Stimulated activated CD8-positive, alpha-beta memory T cell treated with anti-CD3 and anti-CD28 coated beads, Interleukin-2, amount 100 ng/mL, for 1 hour (primary cell): ENCODE results near the gene ZNF618.

Experiments used
- DNase-seq, 2 donors: peaks; one replicate each; pipeline ENCODE4 v3.0.0-alpha.2; 2020; ENCODE audit warnings: low read depth in 2 of 2

ZNF618 gene

DNA sequence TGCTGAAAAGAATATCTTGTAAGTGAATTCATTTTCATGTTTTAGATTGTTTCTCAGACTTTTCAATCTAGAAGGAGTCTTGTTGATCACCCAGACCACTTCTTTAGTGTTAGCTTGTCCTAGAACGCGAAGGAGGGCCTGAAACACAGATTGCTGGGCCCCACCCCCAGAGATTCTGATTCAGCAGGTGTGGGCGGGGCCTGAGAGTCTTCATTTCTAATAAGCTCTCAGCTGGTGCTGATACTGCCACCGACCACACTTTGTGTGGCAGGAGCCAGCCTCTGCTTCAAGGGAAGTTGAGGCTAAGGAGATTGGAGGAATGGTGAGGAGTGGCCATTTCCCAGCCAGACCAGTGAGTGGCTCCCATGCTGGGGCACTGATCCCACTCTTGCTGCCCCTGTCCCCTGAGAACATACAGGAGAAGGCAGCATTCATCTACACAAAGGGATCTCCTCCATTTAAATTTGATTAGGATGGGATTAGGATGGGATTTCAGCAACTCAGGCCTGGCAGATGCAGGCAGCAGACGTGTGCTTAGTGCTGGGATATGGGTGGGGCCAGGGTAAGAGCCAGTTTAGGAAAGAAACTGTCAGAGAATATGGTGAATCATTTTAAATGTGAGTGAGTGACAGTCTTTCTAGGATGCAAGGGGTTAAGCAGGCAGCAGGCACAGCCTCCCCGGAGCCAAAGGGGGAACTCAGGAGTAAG is 35.9 kb downstream of the ZNF618 start:
- no peak for DNase-seq

DNA sequence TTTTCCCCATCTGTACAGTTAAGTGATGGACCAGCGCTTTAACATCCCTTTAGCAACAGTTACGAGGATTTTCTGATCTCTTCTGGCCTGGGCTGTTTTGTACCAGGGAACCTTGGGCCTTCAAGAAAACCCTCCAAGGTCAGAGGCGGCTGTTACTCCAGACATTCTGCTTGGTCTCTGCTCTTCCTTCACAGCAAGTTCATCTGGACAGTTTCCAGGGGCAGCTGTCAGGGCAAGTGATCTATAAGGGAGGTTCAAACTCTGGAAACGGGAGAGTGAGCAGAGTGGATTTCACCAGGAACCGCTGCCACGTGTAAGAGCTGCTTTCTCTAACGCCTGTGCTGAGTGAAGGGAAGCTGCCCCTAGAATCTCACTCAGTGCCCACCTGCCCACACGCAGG is 36.7 kb downstream of the ZNF618 start:
- DNase-seq = no peak

DNA sequence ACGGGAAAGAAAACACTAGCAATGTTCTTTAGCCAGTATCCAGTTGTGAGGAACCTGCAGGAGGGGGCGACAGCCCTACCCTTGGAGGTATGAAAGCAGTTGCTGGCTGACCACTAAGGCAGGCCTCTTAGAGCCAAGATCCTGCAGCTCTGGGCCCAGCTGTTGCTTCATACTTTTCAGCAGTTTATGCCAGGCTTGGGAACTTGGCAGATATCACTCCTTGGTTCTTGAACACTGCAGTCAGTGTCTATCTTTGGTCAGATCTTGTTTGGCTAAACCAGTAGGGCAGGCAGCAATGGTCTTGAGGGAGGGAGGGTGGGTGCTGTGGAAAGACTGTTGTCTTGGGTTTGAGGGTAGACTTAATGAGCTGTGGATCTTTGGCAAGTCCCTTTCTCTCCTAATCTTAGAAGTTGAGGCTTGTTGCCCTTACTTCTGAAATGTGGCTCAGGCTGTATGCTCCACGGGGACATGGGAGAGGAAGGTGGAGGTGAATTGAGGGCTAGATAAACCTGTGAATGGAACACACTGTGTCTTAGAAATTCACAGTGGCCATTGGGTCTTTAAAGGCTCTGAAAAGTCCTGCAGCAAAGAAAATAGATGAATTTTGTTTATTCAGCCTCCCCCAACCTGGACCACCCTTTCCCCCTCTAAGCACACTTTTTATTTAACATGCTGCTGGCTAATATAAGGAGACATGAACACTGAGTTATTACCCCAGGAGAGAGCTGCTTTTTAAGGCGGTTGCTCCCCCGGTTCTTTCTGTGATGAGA is 37.5 kb downstream of the ZNF618 start:
- no peak for DNase-seq

DNA sequence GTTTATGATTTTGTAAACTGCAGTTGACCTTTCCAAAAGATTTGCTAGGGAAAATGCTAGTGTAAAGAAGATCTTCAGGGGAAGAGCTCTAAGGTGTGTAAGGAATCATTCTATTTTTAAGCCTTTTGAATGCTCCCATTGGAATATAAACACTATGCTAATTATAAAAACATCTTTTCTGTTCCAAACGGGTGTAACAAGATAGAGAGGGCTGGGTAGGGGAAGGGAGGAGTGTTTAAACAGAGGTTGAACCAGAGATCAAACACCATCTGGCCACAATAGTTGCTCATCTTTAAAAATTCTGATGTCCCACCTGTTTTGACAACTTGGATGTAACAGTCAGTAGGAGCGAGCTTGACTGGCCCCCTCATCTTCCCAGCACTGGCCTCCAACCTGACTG is 38.4 kb downstream of the ZNF618 start:
- DNase-seq = no peak

DNA sequence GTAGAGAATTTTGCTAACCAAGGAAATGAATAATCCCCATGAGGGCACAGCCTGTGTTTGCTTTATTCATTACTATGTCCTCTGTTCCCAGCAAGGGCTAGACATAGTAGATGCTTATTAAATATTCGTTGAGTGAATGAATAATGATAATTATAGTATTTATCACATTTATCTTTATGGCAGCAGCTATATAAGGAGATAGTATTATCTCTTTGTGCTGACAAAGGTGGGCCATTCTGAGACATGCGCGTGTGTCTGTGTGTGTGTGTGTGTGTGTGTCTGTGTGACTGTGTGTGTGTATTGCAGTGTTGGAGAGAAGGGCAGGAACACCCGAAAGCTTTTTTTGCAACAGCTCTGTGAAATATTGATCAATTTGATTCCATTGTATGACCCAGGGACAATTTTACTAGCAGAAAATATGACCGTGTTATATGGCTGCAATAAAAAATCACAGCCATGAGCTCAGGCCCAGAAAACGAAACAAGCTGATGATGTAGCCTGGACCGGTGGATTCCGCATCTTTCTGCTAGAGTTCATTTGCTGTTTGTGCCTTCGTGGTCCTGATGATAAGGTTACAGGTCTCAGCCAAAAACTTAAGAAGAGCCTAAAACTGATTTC is 39.8 kb downstream of the ZNF618 start:
- no peak for DNase-seq

DNA sequence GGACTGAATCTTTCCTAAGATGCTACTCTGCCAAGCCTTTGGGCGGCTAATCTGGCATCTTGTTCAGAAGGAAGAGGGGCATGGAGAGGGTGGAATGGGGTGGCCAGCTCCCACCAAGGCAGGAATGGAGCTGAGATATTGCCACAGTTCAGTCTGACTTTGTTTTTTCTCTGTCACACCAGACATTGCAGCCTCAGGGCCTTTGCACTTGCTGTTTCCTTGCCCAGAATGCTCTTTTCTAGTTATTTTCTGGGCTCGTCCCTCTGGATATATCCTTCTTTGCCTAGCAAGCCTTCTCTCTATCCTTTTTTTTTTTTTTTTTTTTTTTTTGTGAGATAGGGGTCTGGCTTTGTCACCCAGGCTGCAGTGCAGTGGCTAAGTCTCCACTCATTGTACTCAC is 40.8 kb downstream of the ZNF618 start:
- DNase-seq = no peak

DNA sequence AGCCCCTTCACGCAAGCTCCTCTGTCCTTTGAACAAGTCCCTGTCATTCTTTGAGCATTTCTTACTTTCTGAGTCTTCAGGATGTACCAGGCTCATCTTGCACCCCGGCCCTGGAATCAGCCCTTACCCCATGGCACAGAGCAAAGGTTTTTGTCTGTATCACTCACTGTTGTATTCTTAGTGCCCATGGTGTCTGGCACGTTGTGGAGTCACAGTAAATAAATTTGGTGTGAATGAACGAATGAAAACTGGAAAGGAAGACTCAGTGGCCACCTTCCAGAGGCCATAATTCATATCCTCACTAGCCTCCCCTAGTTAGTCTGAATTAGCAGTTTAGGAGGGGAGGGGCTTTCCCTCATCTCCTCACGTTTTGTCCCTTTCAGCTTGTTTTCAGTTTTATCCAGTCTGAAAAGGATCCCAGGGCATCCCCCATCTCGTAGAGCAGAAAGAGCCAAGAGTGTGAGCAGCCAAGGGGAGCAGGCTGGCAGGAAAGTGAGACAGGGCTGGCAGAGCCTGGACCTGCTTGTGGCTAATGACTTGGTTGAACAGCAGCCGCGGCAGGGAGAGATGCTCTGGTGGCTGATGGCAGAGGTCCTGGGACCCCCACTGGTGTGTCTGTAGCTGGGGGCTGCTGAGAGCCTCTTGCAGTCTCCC is 42.7 kb downstream of the ZNF618 start:
- no peak for DNase-seq

DNA sequence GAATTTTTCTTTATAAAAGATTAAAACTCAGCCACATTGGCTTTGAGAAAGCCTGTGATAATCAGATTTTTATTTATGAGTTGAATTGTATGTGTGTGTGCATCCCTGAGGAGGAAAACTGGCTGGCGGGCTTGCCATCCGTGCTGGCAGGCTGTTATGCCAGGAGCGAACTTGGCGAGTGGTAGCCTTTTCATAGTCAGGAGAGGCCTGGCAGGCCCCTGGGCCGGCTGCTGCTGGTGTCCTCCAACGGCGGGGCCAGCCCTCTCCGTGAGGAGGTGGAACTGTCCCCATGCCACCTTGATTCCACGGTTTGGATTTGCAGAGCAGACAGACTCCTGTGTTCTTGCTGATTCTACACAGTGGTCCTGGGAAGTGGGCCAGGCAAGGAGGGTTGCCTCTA is 43.3 kb downstream of the ZNF618 start:
- no peak for DNase-seq

DNA sequence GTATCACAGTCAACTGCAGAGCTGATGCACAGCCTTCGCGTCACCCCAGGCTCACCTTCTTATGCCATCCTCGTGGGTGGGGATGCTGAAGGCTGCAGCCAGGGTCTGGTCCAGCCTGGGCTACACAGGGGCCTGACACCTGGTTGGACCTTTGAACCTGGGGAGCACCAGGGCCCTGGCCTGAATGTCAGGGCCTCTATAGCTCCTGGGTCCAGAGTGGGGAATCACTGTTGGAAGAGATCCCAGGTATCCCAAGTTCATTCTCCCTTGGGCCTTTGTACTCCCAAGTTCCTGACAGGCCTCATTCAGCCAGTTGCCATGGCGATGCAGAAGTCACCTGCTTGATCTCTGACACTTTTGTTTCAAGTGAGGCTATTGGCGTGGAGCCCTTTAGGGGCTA is 43.8 kb downstream of the ZNF618 start:
- DNase-seq = no peak

DNA sequence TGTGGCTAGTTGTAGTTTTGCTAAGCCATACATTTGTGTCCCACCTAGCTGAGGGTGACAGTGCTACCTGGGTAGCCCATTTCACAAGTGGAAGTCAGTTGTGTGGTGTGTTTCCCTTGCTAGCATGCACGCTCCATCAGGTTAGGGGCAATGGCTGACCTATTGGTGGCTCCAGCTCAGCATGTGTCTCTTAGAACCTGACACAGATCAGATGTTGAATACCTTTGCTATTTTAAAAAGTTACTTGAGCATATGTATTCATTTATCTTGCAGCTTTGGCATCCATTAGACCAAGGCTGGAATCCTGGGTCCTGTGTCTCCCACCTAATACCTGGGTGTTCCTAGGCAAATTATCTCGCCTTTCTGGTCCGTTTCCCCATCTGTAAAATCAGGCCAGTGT is 44.8 kb downstream of the ZNF618 start:
- no peak for DNase-seq

DNA sequence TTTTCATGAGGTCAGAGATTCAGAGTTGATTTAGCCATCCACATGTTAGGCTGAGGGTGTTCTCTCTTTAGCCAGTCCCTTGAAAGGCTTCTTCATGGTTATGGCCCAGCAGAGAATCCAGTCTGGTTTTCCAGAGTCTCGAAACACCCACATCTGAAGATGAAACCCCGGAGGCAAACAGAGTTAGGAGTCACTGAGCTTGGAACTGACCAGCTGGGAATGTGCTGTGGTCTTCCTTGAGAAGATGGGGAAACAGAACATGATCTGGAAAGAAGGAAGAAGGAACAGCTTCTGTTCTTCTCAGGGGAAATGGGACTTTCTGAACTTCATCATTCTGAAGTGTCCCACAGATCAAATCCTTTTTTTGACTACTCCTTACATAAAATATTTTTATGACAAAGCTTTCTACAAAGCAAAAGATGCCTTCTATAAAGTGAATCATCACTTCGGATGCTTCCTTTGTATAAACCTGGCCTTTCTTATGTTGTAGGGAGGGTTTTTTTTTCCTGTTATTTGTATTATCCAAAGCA is 45.4 kb downstream of the ZNF618 start:
- no peak for DNase-seq

DNA sequence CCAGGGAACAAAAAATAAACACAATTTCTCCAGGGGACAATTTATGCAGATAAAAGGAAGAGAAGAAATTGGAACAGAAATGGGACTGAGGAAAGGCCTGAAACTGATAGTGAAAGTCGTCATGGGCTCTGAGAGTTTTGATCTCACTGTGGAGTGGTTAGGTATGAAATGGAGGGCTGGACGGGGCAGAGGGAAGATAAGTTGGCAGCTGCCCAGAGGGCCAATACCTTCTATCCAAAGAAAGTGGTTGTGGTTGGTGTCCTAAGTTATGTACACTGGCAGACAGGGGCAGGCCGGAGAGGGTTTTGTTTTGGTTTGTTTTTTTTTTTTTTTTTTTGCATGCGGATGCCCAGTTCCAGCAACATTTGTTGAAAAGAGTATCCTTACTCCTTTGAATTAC is 46.1 kb downstream of the ZNF618 start:
- DNase-seq = no peak

DNA sequence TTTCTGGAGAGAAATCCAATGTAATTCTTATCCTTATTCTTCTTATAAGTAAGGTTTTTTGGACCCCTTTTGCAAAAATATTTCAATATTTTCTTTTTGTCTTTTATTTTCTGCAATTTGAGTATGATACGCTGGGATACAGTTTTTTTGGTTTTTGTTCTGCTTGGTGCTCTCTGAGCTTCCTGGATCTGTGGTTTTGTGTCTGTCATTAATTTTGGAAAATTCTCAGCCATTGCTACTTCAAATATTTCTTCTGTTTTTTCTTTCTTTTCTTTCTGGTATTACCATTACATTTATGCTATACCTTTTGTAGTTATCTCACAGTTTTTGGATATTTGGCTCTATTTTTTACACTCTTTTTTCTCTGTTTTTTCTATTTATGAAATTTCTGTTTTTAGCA is 50.1 kb downstream of the ZNF618 start:
- no peak for DNase-seq

DNA sequence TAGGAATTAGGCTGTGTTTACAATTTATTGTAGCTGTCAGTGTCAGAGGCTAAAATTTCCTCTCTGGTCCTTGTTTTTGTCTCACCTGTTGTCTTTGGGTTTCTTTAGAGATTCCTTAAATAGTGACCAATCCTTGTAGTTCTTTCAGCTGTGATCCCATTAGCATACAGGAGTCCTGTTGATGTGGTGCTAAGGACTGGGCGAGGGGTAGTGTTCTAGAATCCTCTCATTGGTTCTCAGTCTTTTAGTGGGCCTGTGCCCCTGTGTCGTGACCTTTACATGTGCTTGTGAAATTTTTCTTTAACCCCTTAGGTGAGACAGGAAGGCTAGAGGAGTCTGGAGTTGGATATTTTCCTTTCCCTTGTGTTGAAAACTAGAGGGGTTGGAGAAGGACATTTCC is 51.2 kb downstream of the ZNF618 start:
- no peak for DNase-seq

DNA sequence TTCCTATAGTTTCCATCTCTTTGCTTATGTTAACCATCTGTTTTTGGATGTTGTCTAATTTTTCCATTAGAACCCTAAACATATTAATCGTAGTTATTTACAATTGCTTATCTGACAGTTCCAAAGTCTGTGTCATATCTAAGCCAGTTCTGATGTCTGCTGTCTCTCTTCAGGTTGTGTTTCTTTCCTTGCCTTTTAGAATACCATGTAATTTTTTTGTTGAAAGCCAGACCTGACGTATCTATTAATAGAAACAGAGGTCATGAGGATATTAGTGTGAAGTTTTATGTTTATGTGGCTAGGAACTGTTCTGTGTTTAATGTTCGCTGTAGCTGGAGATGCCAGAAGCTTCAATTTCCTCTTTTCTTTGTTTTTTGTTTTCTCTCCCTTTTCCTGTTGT is 52.2 kb downstream of the ZNF618 start:
- DNase-seq = no peak

DNA sequence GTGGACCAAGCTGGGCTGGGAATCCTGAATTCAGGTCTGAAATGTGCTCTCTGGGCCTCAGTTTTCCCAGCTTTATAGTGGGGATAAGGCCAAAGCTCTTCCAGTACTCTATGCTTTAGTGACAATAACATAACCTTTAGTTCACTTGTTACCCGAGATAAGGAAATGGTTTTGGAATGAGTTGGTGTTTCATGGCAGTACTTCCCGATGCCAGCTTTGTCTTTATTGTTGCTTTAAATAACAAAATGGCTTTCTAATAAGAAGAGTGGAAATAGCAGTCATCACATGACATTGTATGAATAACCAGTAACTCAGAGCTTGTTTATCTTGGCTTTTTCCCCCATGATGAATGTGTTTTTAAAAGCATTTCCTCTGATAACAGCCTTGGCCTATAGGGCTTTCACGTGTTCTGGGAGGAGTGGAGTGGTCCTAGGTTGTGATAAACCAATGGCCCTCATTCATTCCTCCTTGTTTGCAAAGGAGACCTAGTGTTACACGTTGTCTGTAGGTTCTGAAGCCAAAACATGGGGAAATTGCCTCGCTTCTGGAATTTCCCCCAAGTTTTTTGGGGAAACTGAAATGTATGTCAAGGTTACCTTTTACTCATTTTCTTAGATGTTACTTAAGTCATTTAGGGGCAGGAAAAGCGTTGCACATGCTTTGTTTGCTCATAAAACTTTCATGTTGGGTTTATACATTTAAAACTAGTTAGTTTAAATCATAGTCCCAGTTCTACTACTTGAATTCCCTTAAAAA is 53.7 kb downstream of the ZNF618 start:
- no peak for DNase-seq

DNA sequence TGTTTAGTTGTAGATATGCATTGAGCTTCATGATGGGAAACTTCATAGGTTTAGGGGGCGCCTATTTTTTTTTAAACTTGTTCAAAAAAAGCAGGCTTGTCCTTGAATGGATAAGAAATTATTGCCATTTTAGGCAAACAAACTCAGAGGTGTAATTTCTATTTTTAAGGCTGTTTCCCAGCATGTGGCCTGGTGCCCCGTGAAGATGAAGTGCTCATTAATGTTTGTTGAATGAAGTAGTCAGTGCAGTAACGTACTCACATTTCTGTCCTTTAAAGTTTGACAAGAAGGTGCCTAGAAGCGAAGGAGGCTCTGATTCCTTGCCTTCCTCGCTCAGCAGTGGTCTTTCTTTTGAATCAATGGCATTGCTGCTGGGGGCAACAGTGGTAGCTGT is 54.3 kb downstream of the ZNF618 start:
- no peak for DNase-seq

DNA sequence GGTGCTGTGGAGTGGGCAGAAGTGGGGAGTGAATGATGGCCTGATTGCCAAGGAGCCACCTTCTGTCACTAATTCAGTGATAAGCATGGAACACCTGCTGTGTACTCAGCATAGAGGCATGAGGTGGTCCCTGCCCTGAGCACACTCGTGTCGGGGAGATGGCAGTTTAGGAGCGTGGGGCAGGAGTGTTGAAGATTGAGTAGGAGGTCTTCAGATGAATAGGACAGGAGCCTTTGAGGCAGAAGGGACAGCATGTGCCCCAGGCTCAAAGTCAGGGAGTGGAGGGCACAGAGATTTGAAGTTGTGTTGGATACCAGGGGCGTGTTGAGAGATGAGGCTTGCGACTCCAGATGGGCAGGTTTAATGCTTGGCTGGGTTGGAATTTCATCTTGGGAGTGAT is 55.0 kb downstream of the ZNF618 start:
- DNase-seq = no peak

DNA sequence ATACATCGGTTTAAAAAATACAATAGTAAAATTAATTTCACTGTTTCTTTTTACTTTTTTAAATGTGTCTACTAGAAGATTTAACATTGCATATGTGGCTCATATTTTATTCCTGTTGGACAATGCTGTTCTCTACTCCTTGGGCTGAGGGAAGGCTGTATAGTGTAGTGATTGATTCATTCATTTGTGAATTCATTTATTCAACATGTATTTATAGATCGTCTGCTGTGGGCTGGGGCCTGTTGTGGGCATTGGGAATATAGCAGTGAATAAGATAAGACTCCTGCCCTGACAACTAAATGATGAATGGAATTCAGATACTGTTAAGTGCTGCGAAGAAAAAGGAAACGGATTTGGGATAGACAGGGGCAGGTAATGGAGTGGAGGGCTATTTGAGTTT is 55.7 kb downstream of the ZNF618 start:
- no peak for DNase-seq

DNA sequence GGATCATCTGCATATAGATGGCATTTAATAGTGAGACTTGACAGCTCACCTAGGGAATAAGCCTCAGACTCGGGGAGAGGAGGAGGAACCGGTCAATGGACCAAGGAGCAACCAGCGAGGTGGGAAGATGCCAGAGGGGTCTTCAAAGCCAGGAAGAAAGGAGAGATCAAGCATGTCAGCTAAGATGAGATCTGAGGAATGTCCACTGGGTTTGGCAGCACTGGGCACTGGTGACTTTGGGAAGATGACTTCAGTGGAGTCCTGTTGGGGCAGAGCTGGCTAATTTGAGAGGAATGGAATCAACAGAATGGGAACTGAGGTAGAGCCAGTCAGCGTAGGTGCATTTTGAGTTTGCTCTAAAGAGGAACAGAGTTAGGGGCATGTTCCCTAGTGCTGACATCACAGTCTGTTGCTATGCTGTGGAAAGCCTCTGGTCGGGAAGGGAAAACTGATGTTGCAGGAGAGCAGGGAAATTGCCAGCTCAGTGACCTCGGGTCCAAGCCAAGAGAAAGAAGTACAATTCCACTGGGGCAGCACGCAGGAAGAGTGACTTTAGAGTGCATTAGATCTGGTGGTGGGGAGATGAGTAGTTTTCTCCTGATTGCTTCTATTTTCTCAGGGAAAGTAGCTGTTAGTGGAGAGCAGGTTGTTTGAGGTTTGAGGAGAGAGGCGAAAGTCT is 56.9 kb downstream of the ZNF618 start:
- no peak for DNase-seq

DNA sequence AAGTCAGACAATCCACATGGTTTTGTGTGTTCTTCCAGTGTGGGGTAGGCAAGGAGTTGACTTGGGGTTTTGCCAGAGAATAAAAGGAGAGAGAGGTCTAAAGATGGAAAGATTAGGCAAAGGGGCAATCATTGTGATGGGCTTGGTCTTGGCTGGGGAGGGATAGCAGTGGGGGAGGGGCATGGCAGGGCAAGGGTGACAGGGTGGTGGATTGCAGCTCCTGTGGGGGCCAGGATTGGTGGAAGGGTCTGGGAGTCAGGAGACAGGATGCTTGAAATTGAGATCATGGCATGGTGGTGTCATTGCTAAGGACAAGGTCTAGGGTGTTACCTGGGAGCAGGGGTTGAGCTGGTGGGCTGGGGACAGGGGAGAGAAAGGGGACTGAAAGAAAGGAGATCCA is 57.6 kb downstream of the ZNF618 start:
- DNase-seq = no peak
